NCI-H2227 (cell line): Measurements from ENCODE around the gene HINT1.
A peak's percentile ranks its signal among the peaks of the same experiment; 100 is the strongest.
"Not testable (repeated sequence)": the region's sequence is repeated elsewhere in the genome, so short reads cannot be mapped to it uniquely, and the experiment has no call there.

Experiments
- DNase-seq: peaks from one replicate; lab custom pipeline; 2025; ENCODE audit not compliant: unreplicated experiment; lab: John Stamatoyannopoulos, UW

The HINT1 gene

GRCh38 chr5:131171276-131171810 is 6.3 kb upstream of the HINT1 start:
- no peak for DNase-seq

- peak; percentile 98 for DNase-seq
Observed at GRCh38 chr5:131170540-131171275, 5.7 kb upstream of the HINT1 start, which contains the start of gene LYRM7. LYRM7 (plus strand) TSS chr5:131170944; CDS start chr5:131171021, 77 bp downstream.

GRCh38 chr5:131169810-131170539 is 4.9 kb upstream of the HINT1 start:
- DNase-seq: no peak

GRCh38 chr5:131167615-131168014 is 2.6 kb upstream of the HINT1 start:
- no peak for DNase-seq

GRCh38 chr5:131164191-131165118 is 601 bp downstream of the HINT1 start:
- peak; percentile 45 for DNase-seq

GRCh38 chr5:131163276-131164119 is 1.6 kb downstream of the HINT1 start:
- DNase-seq: no peak

GRCh38 chr5:131160134-131160533 is 4.9 kb downstream of the HINT1 start:
- no peak for DNase-seq

GRCh38 chr5:131156957-131157356 is 8.1 kb downstream of the HINT1 start:
- DNase-seq: no peak

GRCh38 chr5:131156385-131156784 is 8.7 kb downstream of the HINT1 start:
- DNase-seq: no peak

- DNase-seq: no peak
Observed at GRCh38 chr5:131151216-131151615, 13.8 kb downstream of the HINT1 start.

- DNase-seq: no peak
Observed at GRCh38 chr5:131150408-131150807, 14.6 kb downstream of the HINT1 start.

- no peak for DNase-seq
Observed at GRCh38 chr5:131148835-131149234, 16.2 kb downstream of the HINT1 start.

GRCh38 chr5:131147258-131147657 is 17.8 kb downstream of the HINT1 start:
- DNase-seq: no peak

GRCh38 chr5:131142970-131143617 is 22.0 kb downstream of the HINT1 start:
- DNase-seq: no peak

GRCh38 chr5:131139321-131139720 is 25.7 kb downstream of the HINT1 start:
- no peak for DNase-seq

- not testable (repeated sequence) for DNase-seq
Observed at GRCh38 chr5:131138406-131138805, 26.6 kb downstream of the HINT1 start.

- DNase-seq: not testable (repeated sequence)
Observed at GRCh38 chr5:131133091-131133490, 32.0 kb downstream of the HINT1 start.

GRCh38 chr5:131129306-131129705 is 35.8 kb downstream of the HINT1 start:
- no peak for DNase-seq

- DNase-seq: not testable (repeated sequence)
Observed at GRCh38 chr5:131127244-131127643, 37.8 kb downstream of the HINT1 start.

GRCh38 chr5:131114754-131115153 is 50.3 kb downstream of the HINT1 start:
- DNase-seq: no peak
